SK-N-MC (cell line): ENCODE data around the gene C4BPA.

Experiments
- EZH2 ChIP-seq: fragments of 200-600 bp; sonication (generic); IDR thresholded peaks from one replicate; pipeline ENCODE4 v1.6.1; 2017; ENCODE audit warnings: antibody characterized with exemption
- POLR2AphosphoS5 ChIP-seq: IDR thresholded peaks from 2 replicates; pipeline ENCODE4 v1.6.1; 2012; ENCODE audit warnings: mild to moderate bottlenecking, low read depth, low read length, borderline replicate concordance

GRCh38 chr1:207077470-207078377, 26.3 kb upstream of the C4BPA start:
- TF ChIP-seq EZH2 (no peak), POLR2AphosphoS5 (no peak)
